ENCODE measurements around the gene RIC8A. TPM values are rescaled to one million over a fixed set of nuclear protein-coding genes. Genes with fewer than 3 reads are reported as not detected.

RIC8A gene
- total RNA-seq, 1 donor from 2014 or later = 114 TPM

DNA sequence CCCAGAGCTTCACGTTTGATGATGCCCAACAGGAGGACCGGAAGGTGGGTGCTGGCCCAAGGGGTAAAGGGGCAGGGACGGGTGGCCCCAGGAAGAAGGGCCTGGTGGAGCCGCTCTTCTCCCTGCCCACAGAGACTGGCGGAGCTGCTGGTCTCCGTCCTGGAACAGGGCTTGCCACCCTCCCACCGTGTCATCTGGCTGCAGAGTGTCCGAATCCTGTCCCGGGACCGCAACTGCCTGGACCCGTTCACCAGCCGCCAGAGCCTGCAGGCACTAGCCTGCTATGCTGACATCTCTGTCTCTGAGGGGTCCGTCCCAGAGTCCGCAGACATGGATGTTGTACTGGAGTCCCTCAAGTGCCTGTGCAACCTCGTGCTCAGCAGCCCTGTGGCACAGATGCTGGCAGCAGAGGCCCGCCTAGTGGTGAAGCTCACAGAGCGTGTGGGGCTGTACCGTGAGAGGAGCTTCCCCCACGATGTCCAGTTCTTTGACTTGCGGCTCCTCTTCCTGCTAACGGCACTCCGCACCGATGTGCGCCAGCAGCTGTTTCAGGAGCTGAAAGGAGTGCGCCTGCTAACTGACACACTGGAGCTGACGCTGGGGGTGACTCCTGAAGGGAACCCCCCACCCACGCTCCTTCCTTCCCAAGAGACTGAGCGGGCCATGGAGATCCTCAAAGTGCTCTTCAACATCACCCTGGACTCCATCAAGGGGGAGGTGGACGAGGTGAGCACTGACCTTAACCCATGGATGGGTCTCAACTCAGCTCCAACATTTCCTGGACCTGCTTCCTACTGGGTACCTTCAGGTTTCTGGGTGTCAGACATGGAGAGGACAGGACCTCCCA is 2.0 kb downstream of the RIC8A start:
- DNase-seq (no peak), ATAC-seq (ENCODE audit: low read depth) (no peak)
- ChIA-PET POLR2A (interaction anchor here (0.9 to 3.5 kb wide), 7 partner anchors 28 to 327 kb away, joined by 3 to 54 read pairs (median 18); partner anchors contain the start of genes HRAS, LRRC56, PSMD13 and RNH1), CTCF (no interaction called here)
- Mint-ChIP-seq H3K4me1 (peaks cover 34% of the 10 kb centered on the region), H3K36me3 (ENCODE audit: low read depth) (peaks cover 74% of the 10 kb centered on the region), H3K27me3 (no peaks in the 10 kb centered on the region), H3K4me3 (peak overlapping the region; percentile 97), H3K9me3 (no peaks in the 10 kb centered on the region), H3K27ac (peak overlapping the region; percentile 83)
- TF ChIP-seq, protein P1, sequence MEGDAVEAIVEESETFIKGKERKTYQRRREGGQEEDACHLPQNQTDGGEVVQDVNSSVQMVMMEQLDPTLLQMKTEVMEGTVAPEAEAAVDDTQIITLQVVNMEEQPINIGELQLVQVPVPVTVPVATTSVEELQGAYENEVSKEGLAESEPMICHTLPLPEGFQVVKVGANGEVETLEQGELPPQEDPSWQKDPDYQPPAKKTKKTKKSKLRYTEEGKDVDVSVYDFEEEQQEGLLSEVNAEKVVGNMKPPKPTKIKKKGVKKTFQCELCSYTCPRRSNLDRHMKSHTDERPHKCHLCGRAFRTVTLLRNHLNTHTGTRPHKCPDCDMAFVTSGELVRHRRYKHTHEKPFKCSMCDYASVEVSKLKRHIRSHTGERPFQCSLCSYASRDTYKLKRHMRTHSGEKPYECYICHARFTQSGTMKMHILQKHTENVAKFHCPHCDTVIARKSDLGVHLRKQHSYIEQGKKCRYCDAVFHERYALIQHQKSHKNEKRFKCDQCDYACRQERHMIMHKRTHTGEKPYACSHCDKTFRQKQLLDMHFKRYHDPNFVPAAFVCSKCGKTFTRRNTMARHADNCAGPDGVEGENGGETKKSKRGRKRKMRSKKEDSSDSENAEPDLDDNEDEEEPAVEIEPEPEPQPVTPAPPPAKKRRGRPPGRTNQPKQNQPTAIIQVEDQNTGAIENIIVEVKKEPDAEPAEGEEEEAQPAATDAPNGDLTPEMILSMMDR (IDR thresholded peaks at IDR 0.05) = no peak
- intact Hi-C loops (cut with micrococcal nuclease) = no loop called here

- Mint-ChIP-seq H3K36me3 (ENCODE audit: low read depth) (peaks cover 75% of the 10 kb centered on the region), H3K4me3 (peak overlapping the region; percentile 56), H3K4me1 (peaks cover 32% of the 10 kb centered on the region), H3K27me3 (no peaks in the 10 kb centered on the region), H3K9me3 (no peaks in the 10 kb centered on the region), H3K27ac (no peak overlapping the region)
- CTCF ChIA-PET = no interaction called here
- DNase-seq (no peak), ATAC-seq (ENCODE audit: low read depth) (no peak)
- intact Hi-C loops (cut with micrococcal nuclease) = no loop called here
- POLR2A ChIA-PET = interaction anchor here (0.9 kb wide), 1 partner anchor 27 kb away, joined by 5 read pairs; the partner anchor contains the start of gene PSMD13
- TF ChIP-seq, protein P1 (IDR thresholded peaks at IDR 0.05) = no peak
Observed at GRCh38 chr11:210122-210802, 2.8 kb downstream of the RIC8A start.

- DNase-seq (no peak), ATAC-seq (ENCODE audit: low read depth) (no peak)
- Mint-ChIP-seq H3K36me3 (ENCODE audit: low read depth) (peaks cover 78% of the 10 kb centered on the region), H3K27me3 (no peaks in the 10 kb centered on the region), H3K27ac (no peak overlapping the region), H3K4me1 (peaks cover 28% of the 10 kb centered on the region), H3K4me3 (no peak overlapping the region), H3K9me3 (no peaks in the 10 kb centered on the region)
- POLR2A ChIA-PET = no interaction called here
- intact Hi-C loops (cut with micrococcal nuclease) = no loop called here
- CTCF ChIA-PET = no interaction called here
- TF ChIP-seq, protein P1 (IDR thresholded peaks at IDR 0.05) = no peak
Observed at GRCh38 chr11:210803-211180, 3.3 kb downstream of the RIC8A start.

- no peaks in the 10 kb centered on the region for H3K9me3 Mint-ChIP-seq
- H3K27ac Mint-ChIP-seq = peak overlapping the region; percentile 18
- intact Hi-C loops (cut with micrococcal nuclease) = no loop called here
- DNase-seq = no peak
- ChIA-PET POLR2A (no interaction called here), CTCF (interaction anchor here (1.4 kb wide), 1 partner anchor 39 kb away, joined by 5 read pairs; no protein-coding TSS in a partner anchor)
- no peak overlapping the region for H3K4me3 Mint-ChIP-seq
- peaks cover 81% of the 10 kb centered on the region for H3K36me3 Mint-ChIP-seq (ENCODE audit: low read depth)
- ATAC-seq (ENCODE audit: low read depth) = no peak
- TF ChIP-seq, protein P1 (IDR thresholded peaks at IDR 0.05) = no peak
- no peaks in the 10 kb centered on the region for H3K27me3 Mint-ChIP-seq
- H3K4me1 Mint-ChIP-seq = peaks cover 23% of the 10 kb centered on the region
Observed at GRCh38 chr11:211295-211694, 3.8 kb downstream of the RIC8A start.

GRCh38 chr11:211741-212140 is 4.2 kb downstream of the RIC8A start:
- CTCF ChIA-PET = interaction anchor here (1.4 kb wide), 2 partner anchors 20 to 39 kb away, joined by 5 read pairs; no protein-coding TSS in a partner anchor

More at GRCh38 chr11:211741-212140, 4.2 kb downstream of the RIC8A start:
- Mint-ChIP-seq H3K27me3 (no peaks in the 10 kb centered on the region), H3K4me1 (peaks cover 19% of the 10 kb centered on the region), H3K4me3 (no peak overlapping the region), H3K9me3 (no peaks in the 10 kb centered on the region), H3K27ac (peak overlapping the region; percentile 18), H3K36me3 (ENCODE audit: low read depth) (peaks cover 78% of the 10 kb centered on the region)
- no peak for DNase-seq
- intact Hi-C loops (cut with micrococcal nuclease) = no loop called here
- POLR2A ChIA-PET = no interaction called here
- no peak for ATAC-seq (ENCODE audit: low read depth)
- TF ChIP-seq, protein P1 (IDR thresholded peaks at IDR 0.05) = no peak

Measured in activated B cell treated with CpG ODN at 0.5 μM for 24 hours (primary cell).